ENCODE measurements around the gene SPDEF. TPM values are rescaled to one million over a fixed set of nuclear protein-coding genes. Genes with fewer than 3 reads are reported as not detected.

Gene SPDEF
- total and polyA plus RNA-seq, 2 of the 13 experiments (the other 11 are each of a cell fraction or from before 2014, with no cell fraction given), result not detected

- CTCF ChIA-PET (ENCODE audit: low intra/inter-chr PET ratio, low total read pairs), result no interaction called here
- FAIRE-seq, result no peak
- H3K4me1 ChIP-seq (ENCODE audit: insufficient read depth, low read length), result no peaks in the 10 kb centered on the region
- TF ChIP-seq ZNF660 (CRISPR knock-in tag; IDR thresholded peaks at IDR 0.05; ENCODE audit: borderline replicate concordance, low read depth) (no peak), TOE1 (CRISPR knock-in tag; IDR thresholded peaks at IDR 0.05) (no peak), PATZ1 (CRISPR knock-in tag; IDR thresholded peaks at IDR 0.05) (peak; percentile 24; the same call in 1 of the 2 replicates)
- peaks cover 0 to 3% of the 10 kb centered on the region in 2 experiments; a peak in 2 of 5 replicates for H3K27me3 ChIP-seq (ENCODE audit: control insufficient read depth in 1 of 2, insufficient read depth in 2 of 2, low read length in 2 of 2)
- H3K9me3 ChIP-seq (ENCODE audit: low read length), result no peaks in the 10 kb centered on the region
- no TSS peak for BruUV-seq (replicated peaks)
- H3K27ac ChIP-seq (ENCODE audit: extremely low read length, insufficient read depth, low read length), result no peak overlapping the region
- H2AFZ ChIP-seq (ENCODE audit: low read length), result no peak overlapping the region
- 13% methylated on average over 5 of the region's 5 CpGs for WGBS (ENCODE audit: low lambda C conversion rate)
- H3K36me3 ChIP-seq (replicated peaks in 1 of 2; ENCODE audit: control insufficient read depth in 1 of 2, insufficient read depth in 2 of 2, low read length in 2 of 2), result no peaks in the 10 kb centered on the region
- ATAC-seq, result no peak
- H3K9ac ChIP-seq (ENCODE audit: insufficient read depth, low read depth, low read length), result no peak overlapping the region
- no peaks in the 10 kb centered on the region for H4K20me1 ChIP-seq (ENCODE audit: insufficient read depth, low read length)
- no peak overlapping the region for H3K4me3 ChIP-seq (replicated peaks in 1 of 3; ENCODE audit: insufficient read depth in 1 of 3, low read depth in 2 of 3, low read length in 3 of 3)
- in situ Hi-C loops (cut with HindIII; ENCODE audit: extremely low pct_ligation_motif_present, low pct_unique_long_range_greater_than_20kb) (no loop called here), intact Hi-C loops (cut with micrococcal nuclease; ENCODE audit: unreplicated experiment) (no loop called here)
- no peak for DNase-seq (ENCODE audit: low spot score)
- POLR2A ChIA-PET, result no interaction called here
- no peaks in the 10 kb centered on the region for H3K79me2 ChIP-seq (ENCODE audit: insufficient read depth, low read length)
- no peak overlapping the region for H3K4me2 ChIP-seq (ENCODE audit: low read depth, low read length)
Measured at GRCh38 chr6:34506718-34507117, 49.4 kb downstream of the SPDEF start.

DNA sequence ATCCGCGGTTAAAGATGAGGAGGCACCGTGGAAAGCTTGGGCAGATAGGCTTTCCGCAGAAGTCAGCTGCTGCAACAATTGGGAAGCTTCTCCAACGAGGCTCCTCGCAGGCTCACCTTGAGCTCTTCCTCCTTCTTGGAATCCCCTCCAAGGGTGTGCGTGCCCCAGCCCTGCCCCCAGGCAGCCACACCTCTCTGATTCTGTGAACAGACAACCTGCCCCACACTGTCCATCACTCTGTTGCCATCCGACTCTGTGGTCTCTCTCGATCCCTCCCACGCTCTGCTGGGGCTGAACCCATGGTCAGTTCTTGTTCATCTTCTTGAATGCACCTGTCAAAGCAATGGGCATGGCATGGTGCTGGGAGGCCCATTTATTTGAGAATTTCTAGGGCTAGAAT is 58.7 kb downstream of the SPDEF start:
- Histone ChIP-seq H3K4me3 (replicated peaks in 1 of 3; ENCODE audit: insufficient read depth in 1 of 3, low read depth in 2 of 3, low read length in 3 of 3) (no peak overlapping the region), H3K9me3 (ENCODE audit: low read length) (peaks cover 8% of the 10 kb centered on the region; the same call in 1 of the 2 replicates), H3K4me2 (ENCODE audit: low read depth, low read length) (no peak overlapping the region), H3K36me3 (replicated peaks in 1 of 2; ENCODE audit: control insufficient read depth in 1 of 2, insufficient read depth in 2 of 2, low read length in 2 of 2) (no peaks in the 10 kb centered on the region), H3K79me2 (ENCODE audit: insufficient read depth, low read length) (no peaks in the 10 kb centered on the region), H3K27me3 (ENCODE audit: control insufficient read depth in 1 of 2, insufficient read depth in 2 of 2, low read length in 2 of 2) (peaks cover 1 to 9% of the 10 kb centered on the region in 2 experiments; a peak in 1 of 5 replicates), H3K27ac (ENCODE audit: extremely low read length, insufficient read depth, low read length) (no peak overlapping the region), H2AFZ (ENCODE audit: low read length) (no peak overlapping the region), H3K4me1 (ENCODE audit: insufficient read depth, low read length) (no peaks in the 10 kb centered on the region), H3K9ac (ENCODE audit: insufficient read depth, low read depth, low read length) (no peak overlapping the region), H4K20me1 (ENCODE audit: insufficient read depth, low read length) (no peaks in the 10 kb centered on the region)
- ChIA-PET POLR2A (no interaction called here), CTCF (ENCODE audit: low intra/inter-chr PET ratio, low total read pairs) (no interaction called here)
- 56% methylated on average over 10 of the region's 10 CpGs for WGBS (ENCODE audit: low lambda C conversion rate)
- BruUV-seq (replicated peaks), result no TSS peak
- no peak for ATAC-seq
- in situ Hi-C loops (cut with HindIII; ENCODE audit: extremely low pct_ligation_motif_present, low pct_unique_long_range_greater_than_20kb), result no loop called here
- no peak for FAIRE-seq
- DNase-seq (ENCODE audit: low spot score), result no peak
- intact Hi-C loops (cut with micrococcal nuclease; ENCODE audit: unreplicated experiment), result no loop called here
- TF ChIP-seq ZNF326 (CRISPR knock-in tag; IDR thresholded peaks at IDR 0.05; ENCODE audit: borderline replicate concordance), result no peak
- TF ChIP-seq ZNF766 (CRISPR knock-in tag; IDR thresholded peaks at IDR 0.05; ENCODE audit: borderline replicate concordance), result no peak
- TF ChIP-seq ZNF235 (CRISPR knock-in tag; IDR thresholded peaks at IDR 0.05; ENCODE audit: borderline replicate concordance), result no peak
- no peak for TF ChIP-seq ZFP62 (CRISPR knock-in tag; IDR thresholded peaks at IDR 0.05)
- no peak for TF ChIP-seq RARA (CRISPR knock-in tag; IDR thresholded peaks at IDR 0.05)
- TF ChIP-seq THAP7 (CRISPR knock-in tag; IDR thresholded peaks at IDR 0.05), result no peak
- no peak for TF ChIP-seq NFRKB (IDR thresholded peaks at IDR 0.05)
- TF ChIP-seq ZSCAN12 (CRISPR knock-in tag; IDR thresholded peaks at IDR 0.05), result no peak
- TF ChIP-seq, protein P1, sequence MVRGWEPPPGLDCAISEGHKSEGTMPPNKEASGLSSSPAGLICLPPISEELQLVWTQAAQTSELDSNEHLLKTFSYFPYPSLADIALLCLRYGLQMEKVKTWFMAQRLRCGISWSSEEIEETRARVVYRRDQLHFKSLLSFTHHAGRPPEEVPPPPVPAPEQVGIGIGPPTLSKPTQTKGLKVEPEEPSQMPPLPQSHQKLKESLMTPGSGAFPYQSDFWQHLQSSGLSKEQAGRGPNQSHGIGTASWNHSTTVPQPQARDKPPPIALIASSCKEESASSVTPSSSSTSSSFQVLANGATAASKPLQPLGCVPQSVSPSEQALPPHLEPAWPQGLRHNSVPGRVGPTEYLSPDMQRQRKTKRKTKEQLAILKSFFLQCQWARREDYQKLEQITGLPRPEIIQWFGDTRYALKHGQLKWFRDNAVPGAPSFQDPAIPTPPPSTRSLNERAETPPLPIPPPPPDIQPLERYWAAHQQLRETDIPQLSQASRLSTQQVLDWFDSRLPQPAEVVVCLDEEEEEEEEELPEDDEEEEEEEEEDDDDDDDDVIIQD (CRISPR knock-in tag; IDR thresholded peaks at IDR 0.05; ENCODE audit: low read depth), result no peak
- TF ChIP-seq PREB (CRISPR knock-in tag; IDR thresholded peaks at IDR 0.05), result no peak
- TF ChIP-seq FOXC1 (CRISPR knock-in tag; IDR thresholded peaks at IDR 0.05; ENCODE audit: borderline replicate concordance), result no peak
- no peak for TF ChIP-seq ZNF629 (CRISPR knock-in tag; conservative IDR thresholded peaks at IDR 0.05)

Data from HepG2 (cell line).